Stimulated activated CD4-positive, alpha-beta T cell treated with anti-CD3 and anti-CD28 coated beads, TNF-alpha, amount 100 ng/mL, for 24 hours (primary cell): ENCODE measurements around the gene TRIP6.

Experiments used
- DNase-seq, 3 experiments: peaks; one replicate each; pipeline ENCODE4 v3.0.0-alpha.2; 2020; ENCODE audit warnings: low read depth in 3 of 3

The TRIP6 gene

DNA sequence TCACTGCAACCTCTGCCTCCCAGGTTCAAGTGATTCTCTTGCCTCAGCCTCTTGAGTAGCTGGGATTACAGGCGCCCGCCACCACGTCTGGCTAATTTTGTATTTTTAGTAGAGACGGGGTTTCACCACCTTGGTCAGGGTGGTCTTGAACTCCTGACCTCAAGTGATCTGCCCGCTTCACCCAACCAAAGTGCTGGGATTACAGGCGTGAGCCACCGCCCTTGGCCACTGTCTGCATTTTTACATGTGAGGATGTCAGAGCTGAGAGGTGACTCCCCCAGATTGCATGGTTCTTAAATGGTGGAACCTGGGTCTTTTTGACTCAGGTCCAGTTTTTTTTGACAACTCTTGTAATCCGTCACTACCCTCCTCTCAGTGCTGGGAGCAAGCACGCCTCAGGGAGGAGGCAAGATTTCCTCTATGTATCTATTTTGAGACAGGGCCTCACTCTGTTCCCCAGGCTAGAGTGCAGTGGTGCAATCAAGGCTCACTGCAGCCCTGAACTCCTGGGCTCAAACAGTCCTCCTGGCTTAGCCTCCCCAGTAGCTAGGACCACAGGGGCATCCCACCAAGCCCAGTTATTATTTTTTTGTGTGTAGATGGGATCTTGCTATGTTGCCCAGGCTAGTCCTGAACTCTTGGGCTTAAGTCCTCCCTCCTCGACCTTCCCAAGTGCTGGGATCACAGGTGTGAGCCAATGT, 6.6 kb downstream of the TRIP6 start:
- no peak for DNase-seq

DNA sequence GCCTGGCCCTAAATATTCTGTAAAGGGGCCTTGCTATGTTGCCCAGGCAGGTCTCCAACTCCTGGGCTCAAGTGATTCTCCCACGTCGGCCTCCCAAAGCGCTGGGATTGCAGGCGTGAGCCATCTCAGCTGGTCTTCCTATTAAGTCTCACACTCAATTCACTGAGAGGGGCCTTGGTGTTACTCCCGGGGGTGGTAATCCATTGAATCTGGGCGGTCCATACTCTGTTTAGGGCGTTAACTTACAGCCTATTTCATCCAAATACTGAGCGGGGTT, 7.1 kb downstream of the TRIP6 start:
- no peak for DNase-seq

DNA sequence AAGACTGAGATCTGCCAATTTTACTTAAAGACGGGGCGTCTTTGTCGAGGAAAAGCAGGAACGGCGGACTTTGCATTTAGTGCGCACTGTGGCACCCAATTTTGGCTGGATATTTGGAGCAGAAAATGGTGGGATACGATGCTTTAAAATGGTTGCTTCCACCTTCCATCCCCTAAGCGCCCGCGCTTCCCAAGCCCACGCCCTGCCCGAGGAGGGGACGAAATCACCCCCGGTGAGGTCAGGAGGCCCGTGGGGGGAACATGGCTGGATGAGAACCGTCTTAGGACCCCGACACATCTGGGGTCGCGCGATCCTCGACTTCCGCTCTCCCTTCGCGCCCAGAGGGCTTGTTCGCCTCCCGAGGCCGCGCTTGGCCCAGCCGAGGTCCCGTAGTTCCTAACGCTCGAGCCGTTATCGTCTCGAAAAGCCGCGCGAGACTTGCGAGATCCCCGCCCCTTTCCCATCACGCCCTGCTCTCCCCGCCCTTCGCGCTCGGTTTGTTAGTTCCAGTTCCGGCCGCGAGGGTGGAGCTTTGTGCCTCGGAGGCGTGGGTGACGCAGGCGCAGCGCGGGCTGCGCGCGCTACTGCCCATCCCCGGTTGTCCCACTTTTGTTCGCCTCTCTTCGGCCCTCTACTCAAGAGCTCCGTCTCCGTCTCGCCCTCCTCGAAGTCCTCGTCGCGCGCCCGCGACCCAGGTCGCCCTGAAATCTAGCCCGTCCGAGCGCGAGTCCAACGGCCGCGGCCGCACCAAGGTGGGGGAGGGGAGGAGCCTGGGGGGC, 7.6 kb downstream of the TRIP6 start, which contains the start of gene SRRT:
Gene SRRT, plus strand, starts transcription at position 527 of the 779 bp plus-strand sequence. CDS start 488 bp downstream, outside the sequence.
- peak; percentile 96 to 98 (median 97) for DNase-seq

DNA sequence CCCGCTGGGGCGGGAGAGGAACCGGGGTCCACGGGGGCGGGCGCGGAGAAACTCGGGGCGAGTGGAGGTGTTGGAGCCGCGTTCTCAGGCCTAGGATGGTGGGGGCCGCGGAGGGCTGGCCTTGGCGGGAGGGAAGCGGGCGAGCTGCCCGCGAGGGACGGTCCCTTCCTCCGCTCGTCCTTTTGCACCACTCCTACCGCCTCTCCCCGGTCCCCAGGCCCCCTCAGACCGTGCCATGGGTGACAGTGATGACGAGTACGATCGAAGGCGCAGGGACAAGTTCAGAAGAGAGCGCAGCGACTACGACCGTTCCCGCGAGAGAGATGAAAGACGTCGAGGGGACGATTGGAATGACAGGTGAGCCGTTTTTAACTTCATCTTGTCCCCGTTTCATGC, 8.2 kb downstream of the TRIP6 start:
- no peak for DNase-seq

GRCh38 chr7:100878013-100878412, 10.8 kb downstream of the TRIP6 start:
- no peak for DNase-seq

GRCh38 chr7:100878685-100879084, 11.5 kb downstream of the TRIP6 start:
- DNase-seq: no peak

DNA sequence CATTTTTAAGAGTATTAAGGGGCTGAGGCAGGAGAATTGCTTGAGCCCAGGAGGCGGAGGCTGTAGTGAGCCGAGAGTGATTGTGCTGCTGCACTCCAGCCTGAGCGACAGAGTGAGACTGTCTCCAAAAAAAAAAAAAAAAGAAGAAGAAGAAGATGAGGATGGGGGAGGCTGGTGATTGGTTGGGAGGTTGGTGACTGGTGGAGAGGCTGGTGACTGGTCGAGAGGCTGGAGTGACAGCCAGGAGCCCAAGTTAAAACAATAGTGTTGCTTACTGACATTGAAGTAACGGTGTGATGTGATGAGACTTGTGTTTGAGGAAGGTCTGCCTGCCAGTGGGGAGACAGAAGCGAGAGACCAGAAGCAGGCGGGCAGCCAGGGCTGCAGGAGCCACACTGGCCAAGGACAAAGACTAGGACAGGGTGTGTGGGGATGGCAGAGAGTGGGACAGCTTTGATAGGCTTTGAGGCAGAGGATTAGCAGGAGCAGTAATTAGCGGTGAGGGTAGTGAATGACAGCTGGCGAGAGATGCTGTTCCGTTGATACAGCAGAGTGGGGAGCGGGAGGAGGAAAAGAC, 12.6 kb downstream of the TRIP6 start:
- DNase-seq: no peak

DNA sequence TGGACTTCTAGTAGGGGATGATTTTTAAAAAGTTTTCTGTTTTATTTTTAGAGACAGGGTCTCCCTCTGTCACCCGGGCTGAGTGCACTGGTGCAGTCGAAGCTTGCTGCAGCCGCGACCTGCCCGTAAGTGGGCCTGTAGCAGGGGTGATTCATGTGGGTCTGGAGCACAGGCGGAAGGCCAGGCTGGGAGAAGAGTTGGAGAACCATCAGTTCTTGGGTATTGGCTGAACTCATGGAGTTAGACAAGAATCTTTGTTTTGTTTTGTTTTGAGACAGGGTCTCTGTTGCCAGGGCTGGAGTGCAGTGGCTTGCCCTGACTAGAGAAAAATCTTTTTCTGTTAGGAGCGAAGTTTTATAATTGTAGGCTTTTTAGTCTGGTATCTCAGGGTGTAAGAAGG, 13.5 kb downstream of the TRIP6 start:
- DNase-seq: no peak

- no peak for DNase-seq
Measured at GRCh38 chr7:100881136-100881535, 13.9 kb downstream of the TRIP6 start.

DNA sequence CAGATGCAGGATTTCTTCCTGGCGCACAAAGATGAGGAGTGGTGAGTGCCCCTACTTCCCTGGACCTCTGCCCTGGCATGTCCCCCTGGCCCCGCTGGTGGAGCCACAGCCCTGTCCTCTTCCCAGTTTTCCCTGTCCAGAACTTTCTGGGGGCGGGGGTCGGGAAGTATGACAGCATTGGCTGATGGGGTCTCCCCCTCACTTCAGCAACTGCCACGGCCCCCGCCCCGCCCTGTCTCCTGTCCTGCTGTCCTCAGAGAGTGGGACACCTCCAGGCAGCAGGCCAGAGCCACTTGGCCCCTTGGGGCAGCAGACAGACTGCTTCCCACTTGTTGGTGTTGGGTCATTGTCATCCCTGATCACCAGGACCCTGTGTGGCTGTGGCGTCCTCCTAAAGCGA, 15.0 kb downstream of the TRIP6 start:
- DNase-seq: no peak

DNA sequence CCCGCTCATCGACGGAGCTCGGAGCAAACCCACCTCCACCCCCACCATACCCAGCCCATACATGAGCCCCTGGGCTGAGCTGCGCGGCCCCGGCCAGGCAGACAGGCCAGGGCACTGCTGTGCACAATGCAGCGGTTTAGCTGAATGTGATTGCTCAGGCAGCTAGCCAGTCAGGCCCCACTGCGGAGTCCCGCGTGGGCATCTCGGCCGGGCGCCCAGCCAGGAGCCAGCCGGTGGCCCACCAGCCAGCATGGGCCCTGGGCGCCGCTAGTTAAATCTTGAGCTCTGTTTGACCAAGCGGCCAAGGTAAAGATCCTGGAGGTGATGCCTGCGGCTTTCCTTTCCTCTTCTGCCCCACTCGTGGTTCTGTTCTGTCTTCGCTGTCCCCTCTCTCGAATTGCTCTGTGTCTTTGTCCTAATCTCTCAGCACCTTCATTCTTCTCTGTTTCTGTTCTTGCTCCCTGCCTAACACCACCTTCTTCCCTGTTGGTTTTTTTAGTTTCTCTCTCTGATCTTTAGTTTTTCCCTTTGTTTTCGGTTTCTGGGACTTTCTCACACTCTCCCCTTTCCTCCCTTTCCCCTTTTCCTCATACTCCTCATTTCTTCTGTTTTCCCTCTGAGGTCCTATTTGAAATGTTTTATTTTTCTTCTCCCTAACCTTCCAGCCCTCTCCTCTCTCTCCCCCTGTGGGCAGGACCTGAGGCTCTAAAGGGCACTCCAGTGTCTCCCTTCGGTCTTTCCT, 15.8 kb downstream of the TRIP6 start:
- DNase-seq: no peak

GRCh38 chr7:100884736-100885439, 17.7 kb downstream of the TRIP6 start:
- no peak for DNase-seq

DNA sequence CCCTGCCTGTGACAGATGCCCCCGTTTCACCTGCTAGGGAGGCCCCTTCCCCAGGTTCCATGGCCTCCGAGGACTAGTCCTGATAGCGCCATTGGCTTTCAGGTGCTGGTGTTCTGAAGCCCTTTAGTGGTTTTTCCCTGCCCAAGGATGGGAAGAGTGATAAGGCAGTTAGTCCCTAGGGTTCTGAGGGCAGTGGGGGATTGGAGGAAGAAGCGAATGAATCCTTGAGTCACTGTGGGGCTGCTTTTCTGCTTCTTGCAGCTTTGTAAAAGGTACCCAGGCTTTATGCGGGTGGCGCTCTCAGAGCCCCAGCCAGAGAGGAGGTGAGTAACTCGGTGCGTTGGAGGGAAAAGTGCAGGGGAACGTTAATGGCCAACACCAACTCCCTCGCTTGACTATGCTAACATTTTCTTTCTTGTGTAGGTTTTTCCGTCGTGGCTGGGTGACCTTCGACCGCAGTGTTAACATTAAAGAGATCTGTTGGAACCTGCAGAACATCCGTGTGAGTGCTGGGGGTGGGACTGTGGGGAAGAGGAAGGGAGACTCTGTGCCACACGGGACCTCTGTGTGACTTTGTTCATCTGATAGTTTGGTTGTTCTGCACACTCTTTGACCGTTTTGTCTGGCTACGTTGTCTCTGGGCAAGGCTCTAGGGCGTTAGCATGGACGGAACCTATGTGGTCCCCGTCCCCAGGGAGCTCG, 18.4 kb downstream of the TRIP6 start:
- DNase-seq: no peak

DNA sequence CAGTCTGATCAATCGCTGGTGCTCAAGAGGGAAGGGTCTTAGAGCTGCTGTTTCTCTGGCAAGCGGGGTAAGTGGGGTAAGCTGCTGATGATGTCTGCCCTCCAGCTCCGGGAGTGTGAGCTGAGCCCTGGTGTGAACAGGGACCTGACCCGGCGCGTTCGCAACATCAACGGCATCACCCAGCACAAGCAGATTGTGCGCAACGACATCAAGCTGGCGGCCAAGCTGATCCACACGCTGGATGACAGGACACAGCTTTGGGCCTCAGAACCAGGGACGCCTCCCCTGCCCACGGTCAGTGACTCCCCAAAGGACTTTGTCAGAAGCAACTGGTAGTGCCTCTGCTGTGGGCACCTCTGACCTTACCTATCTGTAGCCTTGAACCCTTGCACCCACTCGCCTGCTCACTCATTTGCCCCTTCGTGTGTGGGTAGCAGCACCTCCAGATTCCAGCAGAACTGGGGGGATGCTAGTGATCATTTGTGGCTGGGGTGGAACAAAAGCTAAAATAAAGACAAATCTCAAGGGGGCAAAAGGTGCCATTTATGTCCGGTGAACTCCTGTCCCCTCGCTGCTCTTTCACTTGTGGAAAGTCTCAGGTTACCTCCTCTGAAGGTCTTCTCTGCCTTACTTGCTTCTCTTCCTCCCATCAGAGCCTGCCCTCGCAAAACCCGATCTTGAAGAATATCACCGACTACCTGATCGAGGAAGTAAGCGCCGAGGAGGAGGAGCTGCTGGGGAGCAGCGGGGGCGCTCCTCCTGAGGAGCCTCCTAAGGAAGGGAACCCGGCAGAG, 19.2 kb downstream of the TRIP6 start:
- DNase-seq: no peak

- no peak for DNase-seq
Measured at GRCh38 chr7:100886936-100887515, 19.8 kb downstream of the TRIP6 start.

DNA sequence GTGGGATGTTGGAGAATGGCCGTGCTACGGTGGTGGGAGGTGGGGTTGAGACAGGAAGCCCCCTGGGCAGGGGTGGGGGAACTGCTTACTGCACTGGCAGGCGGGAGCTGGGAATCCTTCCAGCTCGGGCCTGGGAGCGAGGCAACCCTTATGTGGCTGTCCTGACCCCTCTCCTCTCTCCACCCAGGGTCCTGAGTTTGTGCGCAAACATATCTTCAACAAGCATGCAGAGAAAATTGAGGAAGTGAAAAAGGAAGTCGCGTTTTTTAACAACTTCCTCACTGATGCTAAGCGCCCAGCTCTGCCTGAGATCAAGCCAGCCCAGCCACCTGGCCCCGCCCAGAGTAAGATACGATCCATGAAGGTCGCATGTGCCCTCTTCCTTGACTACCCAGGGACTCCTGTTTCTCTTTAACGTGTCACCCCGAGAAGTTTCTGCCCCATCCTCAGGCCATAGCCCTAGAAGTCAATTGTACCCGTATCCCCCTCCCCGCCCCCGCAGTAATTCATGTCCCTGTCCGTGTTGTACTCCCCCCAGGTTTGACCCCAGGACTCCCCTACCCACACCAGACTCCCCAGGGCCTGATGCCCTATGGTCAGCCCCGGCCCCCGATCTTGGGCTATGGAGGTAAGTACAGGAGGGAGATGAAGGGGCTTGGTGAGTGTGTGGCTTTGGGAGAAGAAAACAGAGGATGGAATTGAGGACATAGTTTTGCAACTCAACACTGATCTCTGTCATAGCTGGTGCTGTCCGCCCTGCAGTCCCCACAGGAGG, 20.5 kb downstream of the TRIP6 start:
- DNase-seq: peak in 1 of 3 experiments; percentile 47

GRCh38 chr7:100888291-100888987, 21.3 kb downstream of the TRIP6 start:
- DNase-seq: no peak

DNA sequence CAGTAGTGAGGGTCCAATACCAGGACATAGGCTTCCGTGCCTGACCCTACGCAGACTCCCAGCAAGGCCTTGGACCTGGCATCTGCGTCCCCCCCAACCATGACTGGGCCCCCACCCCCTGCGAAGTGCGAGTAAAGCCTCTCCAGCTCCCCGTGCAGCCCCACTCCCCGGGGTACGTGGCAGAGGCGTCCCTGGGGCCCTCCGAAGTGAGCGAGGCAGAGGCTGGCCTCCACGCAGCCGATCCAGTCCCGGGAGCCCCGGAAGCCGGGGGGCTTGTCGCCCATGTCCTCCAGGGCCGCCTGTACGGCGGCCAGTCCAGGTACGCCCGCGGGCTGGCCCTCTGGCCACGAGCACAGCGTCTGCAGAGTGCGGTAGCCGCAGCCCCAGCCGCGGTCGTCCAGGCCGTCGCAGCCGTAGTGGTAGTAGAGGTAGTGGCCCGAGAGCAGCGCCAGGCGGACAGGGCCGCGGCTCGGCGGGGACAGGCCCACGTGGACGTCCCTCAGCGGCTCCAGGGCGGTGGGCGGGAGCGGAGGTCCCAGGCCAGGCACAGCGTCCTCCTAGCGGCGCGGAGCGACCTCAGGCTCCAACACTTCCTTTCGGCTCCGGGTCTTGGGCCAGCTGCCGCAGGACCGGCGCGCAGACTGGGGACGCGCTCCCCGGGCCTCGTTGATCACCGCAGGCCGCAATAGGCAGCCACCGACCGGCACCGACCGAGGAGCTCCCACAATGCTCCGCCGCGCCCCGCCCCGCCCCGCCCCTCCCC, 22.0 kb downstream of the TRIP6 start, which contains the start of gene UFSP1:
Gene UFSP1, minus strand, starts transcription at position 728 of the 763 bp plus-strand sequence. Its CDS starts 444 bp downstream, at position 284.
- DNase-seq: no peak
